GM12892 (cell line): ENCODE results near the gene MYO1A.
"Not testable (repeated sequence)": the region's sequence is repeated elsewhere in the genome, so short reads cannot be mapped to it uniquely, and the experiment has no call there.

ENCODE experiments used
- POLR2A ChIP-seq: IDR thresholded peaks from 2 replicates; pipeline ENCODE4 v1.6.1; 2011; ENCODE audit warnings: low read depth, low read length, control low read depth
- POLR2AphosphoS5 ChIP-seq: IDR thresholded peaks from 2 replicates; pipeline ENCODE4 v1.6.1; 2011; ENCODE audit warnings: low read depth, low read length, control low read depth

DNA sequence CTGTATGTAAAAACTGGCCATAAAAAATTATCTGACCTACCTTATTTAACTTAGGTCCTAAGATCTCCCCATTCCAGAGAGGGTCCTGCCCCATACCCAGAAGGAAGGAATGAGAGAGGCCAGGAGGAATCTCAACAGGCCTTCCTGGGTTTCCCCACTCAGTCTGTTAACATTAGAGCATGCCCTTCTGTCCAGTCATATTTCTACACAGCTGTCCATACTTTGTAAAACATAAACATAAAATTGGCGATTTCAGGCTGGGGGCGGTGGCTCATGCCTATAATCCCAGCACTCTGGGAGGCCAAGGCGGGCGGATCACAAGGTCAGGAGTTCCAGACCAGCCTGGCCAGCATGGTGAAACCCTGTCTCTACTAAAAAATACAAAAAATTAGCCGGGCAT, 27.6 kb downstream of the MYO1A start:
- not testable (repeated sequence) for TF ChIP-seq POLR2A, POLR2AphosphoS5
